Heart left ventricle (tissue), 13 donors: ENCODE results near the gene ZBTB21.

ENCODE experiments used
- POLR2A ChIP-seq, 2 donors: fragments of 450-650 bp; IDR thresholded peaks; one replicate each; pipeline ENCODE4 v1.6.1; 2017; ENCODE audit warnings: antibody characterized with exemption in 2 of 2, mild to moderate bottlenecking in 2 of 2, moderate library complexity in 2 of 2
- TF ChIP-seq, protein P1 (sequence below), 12 donors: fragments of 200-600 bp; sonication (generic) in 4 of 12; IDR thresholded peaks; one replicate each; pipeline versions ENCODE4 v1.5.0 to v1.8.0; 2018 to 2022; ENCODE audit warnings: antibody characterized with exemption in 12 of 12, mild to moderate bottlenecking in 5 of 12
- donor health status: ischemic (EF 13 %, LVEDD 7.1; RV severe dilation, severe dysfunction).
- donor health status: DM: no; HTN: yes; CAD: no.
- donor health status: DM: no; HTN: no; CAD: no.
- donor health status: ischemic (EF 25% LVEDD 6.9; RV normal size, moderate dysfunction).
- donor health status: ischemic (EF 25% LVEDD 5.7; RV mildly dilated, moderate dysfunction).
- donor health status: ischemic (EF 35%, LVEDD 5.7; RV mildly dilated, moderate dysfunction).
- donor health status: nonischemic (EF 11% LVEDD 7.7; RV severe dilation, severe dysfunction).
- donor health status: DM: yes; HTN: yes; CAD: no.
- donor health status: PGD.
- donor health status: ischemic (EF 29% LVEDD 5.4; RV normal size, mild dysfunction).
- donor health status: nonischemic (EF 23%, LVEDD 6.1; RV moderate dilation, normal function).

DNA sequence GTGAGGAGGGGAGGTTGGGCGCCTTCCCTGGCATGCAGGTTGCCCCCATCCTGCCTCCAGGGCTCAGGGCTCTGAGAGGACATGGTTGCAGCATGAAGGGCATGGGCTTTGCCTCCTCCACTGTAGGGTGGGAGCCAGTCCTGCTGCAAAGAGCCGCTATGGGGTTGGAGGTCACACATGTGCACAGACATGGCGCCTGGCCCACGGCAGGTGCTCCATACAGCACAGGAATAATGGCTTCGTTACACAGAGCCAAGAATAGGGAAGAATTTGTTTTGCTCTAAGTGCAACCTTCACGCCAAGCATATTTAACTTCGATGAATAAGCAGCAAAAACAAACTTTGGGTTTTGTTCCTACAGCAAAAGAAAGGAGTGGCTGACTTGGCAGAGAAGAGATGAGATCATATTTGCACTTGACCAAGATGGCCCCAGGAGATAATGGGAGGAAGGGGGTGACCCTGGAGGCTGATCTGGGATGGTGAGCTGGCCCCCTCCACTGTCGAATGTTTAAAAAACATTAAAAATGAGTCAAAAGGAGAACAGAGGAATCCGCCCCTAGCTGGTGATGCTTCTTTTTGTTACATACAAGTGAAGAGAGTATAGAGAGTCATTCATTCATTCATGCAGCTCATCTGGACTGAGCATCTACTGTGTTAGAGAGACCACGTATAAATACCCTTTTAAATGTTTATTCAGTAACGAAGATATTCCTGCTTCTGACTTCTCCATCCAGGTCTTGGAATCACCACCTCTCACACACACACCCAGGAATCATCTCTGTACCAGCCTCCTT is 43.9 kb downstream of the ZBTB21 start:
- TF ChIP-seq, protein P1, sequence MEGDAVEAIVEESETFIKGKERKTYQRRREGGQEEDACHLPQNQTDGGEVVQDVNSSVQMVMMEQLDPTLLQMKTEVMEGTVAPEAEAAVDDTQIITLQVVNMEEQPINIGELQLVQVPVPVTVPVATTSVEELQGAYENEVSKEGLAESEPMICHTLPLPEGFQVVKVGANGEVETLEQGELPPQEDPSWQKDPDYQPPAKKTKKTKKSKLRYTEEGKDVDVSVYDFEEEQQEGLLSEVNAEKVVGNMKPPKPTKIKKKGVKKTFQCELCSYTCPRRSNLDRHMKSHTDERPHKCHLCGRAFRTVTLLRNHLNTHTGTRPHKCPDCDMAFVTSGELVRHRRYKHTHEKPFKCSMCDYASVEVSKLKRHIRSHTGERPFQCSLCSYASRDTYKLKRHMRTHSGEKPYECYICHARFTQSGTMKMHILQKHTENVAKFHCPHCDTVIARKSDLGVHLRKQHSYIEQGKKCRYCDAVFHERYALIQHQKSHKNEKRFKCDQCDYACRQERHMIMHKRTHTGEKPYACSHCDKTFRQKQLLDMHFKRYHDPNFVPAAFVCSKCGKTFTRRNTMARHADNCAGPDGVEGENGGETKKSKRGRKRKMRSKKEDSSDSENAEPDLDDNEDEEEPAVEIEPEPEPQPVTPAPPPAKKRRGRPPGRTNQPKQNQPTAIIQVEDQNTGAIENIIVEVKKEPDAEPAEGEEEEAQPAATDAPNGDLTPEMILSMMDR (IDR thresholded peaks at IDR 0.05): no peak
- no peak for TF ChIP-seq POLR2A (IDR thresholded peaks at IDR 0.05)
